ENCODE data around the gene C3orf38.
A peak's percentile ranks its signal among the peaks of the same experiment; 100 is the strongest.
"Not testable (repeated sequence)": the region's sequence is repeated elsewhere in the genome, so short reads cannot be mapped to it uniquely, and the experiment has no call there.

Gene C3orf38

DNA sequence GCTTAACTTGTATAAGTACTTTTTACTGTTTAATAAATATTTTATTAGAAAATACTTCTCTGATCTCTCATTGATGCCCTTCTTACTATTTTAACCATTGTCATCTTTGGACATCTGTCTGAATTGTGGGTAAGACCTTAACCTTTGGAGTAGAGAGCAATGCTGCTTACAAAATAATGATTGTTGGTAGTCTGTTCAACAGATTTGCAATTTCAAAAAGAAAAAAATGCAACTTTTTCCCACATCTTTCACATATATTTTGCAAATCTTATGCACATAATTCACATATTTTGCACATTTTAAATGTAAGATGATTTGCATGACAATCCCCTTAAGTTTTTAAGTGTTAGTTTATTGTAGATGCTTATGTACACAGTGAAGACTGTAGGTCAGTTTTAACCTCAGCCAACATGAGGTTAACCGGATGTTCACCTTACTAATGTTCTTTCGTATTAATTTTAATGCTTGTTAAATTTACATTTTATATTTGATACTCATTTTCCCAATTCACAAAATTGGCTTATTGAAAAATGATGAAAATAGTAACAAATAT is 16.7 kb downstream of the C3orf38 start:
- no peak for DNase-seq (ENCODE audit: low read depth)

DNA sequence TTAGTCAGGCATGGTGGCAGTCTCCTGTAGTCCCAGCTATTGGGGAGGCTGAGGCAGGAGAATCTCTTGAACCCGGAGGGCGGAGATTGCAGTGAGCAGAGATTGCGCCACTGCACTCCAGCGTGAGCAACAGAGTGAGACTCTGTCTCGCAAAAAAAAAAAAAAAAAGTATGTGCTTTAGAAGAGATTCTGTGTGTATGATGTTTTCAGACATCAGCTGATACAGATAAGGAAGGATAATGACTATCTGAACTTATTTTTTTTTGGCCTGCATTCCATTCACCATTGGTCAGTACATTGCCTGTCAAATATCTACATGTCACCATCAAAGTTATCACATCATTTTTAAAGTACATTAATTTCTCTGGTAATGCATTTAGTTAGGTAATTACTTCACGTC is 17.4 kb downstream of the C3orf38 start:
- no peak for DNase-seq (ENCODE audit: low read depth)

DNA sequence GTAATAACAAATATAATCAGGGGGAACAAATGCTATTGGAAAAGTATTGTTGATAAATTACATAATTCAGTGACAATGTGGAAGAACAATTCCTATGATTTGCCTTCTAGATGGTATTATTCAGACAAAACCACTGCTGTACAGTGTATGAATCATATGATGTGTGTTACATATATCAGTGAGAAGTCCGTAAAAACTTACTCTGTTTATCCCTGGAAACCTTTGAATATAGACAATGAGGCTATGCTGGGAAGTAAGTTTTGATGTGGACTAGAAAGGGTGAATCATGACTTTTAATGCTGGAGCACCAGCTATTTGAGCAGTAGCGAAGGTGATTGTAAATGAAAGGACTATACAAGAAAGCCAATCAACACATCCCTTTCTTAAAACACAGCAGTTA is 17.9 kb downstream of the C3orf38 start:
- DNase-seq (ENCODE audit: low read depth), result no peak

DNA sequence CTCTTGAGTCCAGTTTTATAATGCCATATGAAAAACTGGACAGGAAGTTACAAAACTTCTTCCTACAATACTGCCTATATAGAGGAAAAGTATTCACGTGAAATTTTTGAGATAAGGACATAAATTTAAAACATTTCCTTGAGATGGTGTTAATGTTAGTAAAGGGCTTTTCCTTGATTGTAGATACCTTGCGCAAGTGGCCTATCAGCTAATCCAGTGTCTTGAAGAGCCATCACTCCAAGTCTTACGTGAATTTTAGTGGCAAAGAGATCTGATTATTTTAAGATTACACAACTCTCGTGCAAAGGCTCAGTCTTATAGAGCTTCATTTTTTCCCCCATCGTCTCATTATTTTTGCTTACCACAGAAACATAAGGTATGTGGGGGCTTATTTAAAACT is 18.4 kb downstream of the C3orf38 start:
- DNase-seq (ENCODE audit: low read depth), result no peak

DNA sequence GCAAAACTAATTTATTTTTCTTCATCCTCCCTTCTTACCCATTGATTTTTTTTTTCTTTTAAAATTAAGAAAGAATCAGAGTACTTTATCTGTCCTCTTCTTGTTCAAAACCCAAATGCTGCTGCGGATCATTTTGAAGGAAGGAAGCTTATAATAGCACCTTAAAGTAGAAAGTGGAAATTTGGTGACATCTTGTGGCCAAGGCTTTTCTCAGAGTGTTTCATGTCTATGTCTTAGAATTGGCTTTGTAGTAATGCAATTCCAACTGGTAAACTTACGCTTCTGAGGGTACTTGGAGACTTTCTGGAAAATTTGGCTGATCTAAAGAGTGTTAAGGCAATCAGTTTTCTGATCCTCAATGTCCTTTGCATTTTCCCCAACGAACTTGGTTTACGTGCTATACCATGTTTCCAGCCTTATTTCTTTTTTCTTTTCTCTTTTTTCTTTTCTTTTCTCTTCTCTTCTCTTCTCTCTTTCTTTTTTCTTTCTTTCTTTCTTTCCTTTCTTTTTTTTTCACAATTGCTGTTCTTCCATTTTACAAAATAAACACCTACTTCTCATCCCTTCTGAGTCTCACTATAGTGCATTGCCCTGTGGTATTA is 30.7 kb downstream of the C3orf38 start:
- no peak for DNase-seq (ENCODE audit: low read depth)

DNA sequence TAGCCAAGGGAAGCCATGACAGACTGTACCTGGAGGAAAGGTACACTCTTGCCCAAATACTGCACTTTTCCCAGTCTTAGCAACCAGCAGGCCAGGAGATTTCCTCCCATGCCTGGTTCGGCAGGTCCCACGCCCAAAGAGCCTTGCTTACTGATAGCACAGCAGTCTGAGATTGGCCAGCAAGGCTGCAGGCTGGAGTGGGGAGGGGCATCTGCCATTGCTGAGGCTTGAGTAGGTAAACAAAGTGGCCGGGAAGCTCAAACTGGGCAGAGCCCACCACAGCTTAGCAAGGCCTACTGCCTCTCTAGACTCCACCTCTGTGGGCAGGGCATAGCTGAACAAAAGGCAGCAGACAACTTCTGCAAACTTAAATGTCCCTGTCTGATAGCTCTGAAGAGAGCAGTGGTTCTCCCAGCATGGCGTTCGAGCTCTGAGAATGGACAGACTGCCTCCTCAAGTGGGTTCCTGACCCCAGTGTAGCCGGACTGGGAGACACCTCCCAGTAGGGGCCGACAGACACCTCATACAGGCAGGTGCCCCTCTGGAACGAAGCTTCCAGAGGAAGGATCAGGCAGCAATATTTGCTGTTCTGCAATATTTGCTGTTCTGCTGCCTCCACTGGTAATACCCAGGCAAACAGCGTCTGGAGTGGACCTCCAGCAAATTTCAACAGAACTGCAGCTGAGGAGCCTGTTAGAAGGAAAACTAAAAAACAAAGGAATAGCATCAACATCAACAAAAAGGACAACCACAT is 32.6 kb downstream of the C3orf38 start:
- not testable (repeated sequence) for DNase-seq (ENCODE audit: low read depth)

DNA sequence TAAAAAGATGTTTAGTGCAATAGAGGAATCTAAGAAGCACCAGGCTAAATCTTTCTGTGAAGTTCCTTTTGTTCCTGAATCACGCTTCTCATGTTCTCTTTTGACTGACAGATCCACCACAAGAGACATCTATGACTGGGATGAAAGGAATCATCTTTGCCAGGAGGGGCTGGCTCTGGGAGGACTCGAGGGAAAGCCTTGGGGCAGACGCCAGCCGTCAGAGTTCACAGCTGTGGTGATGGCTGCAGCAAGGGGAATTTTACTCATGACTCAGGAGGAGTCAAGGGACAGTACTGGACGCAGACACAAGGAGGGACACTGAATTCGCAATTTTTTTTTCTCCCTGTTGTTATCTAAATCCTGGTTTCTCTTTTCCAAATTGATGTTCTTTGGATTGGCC is 38.7 kb downstream of the C3orf38 start:
- no peak for DNase-seq (ENCODE audit: low read depth)

DNA sequence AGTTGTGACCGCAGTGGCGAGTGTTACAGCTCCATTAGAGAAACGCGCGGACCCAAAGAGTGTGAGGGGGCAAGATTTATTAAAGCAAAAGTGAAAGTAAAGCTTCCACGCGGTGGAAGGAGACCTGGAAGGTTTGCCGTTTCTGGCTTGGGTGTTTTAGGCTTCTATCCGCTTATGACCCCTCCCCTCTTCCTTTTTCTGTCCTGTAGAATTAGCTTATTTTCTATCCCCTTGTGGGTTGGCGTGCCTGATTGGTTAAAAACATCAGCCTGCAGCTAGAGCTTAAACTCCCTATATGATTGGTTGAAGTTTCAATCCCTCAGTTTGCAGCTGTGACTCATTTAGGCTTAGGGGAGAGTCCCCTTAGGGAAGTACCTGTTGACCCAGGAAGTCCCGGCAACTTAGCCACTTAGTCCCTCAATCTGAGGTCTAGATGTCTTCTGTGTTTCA is 39.6 kb downstream of the C3orf38 start:
- no peak for DNase-seq (ENCODE audit: low read depth)

DNA sequence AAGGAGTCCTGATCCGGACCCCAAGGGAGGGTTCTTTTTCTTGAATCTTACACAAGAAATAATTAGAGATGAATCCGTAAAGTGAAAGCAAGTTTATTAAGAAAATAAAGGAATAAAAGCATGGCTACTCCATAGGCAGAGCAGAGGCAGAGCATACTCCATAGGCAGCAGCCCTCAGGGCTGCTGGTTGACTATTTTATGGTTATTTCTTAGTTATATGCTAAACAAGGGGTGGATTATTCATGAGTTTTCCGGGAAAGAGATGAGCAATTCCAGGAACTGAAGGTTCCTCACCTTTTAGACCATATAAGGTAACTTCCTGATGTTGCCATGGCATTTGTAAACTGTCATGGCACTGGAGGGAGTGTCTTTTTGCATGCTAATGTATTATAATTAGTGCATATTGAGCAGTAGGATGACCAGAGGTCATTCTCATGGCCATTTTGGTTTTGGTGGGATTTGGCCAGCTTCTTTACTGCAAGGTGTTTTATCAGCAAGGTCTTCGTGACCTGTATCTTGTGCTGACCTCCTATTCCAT is 42.2 kb downstream of the C3orf38 start:
- DNase-seq (ENCODE audit: low read depth), result no peak

DNA sequence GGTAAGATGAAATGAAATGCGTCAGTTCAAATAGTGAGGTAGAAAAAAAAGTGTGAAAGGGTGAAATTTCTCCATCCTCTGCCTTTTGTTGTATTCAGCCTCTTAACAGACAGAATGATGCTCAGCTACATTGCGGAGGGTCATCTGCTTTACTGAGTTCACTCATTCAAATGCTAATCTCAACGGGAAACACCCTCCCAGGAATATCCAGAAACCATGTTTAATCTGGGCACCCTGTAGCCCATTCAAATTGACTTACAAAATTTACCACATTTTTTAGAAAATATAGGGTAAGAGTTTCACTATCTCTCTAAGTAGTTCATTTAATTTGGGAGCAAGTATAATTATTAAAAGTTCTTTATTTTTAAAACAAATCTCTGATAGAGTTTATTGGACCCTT is 42.9 kb downstream of the C3orf38 start:
- no peak for DNase-seq (ENCODE audit: low read depth)

DNA sequence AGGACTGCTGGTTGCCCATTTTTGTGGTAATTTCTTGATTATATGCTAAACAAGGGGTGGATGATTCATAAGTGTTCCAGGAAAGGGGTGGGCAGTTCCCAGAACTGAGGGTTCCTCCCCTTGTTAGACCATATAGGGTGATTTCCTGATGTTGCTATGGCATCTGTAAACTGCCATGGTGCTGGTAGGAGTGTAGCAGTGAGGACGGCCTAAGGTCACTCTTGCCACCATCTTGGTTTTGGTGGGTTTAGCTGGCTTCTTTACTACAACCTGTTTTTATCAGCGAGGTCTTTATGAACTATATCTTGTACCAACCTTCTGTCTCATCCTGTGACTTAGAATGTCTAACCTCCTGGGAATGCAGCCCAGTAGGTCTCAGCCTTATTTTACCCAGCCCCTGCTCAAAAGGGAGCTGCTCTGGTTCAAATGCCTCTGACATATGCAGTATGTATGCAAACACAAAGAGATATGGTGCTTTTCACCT is 46.2 kb downstream of the C3orf38 start:
- peak; percentile 30 for DNase-seq (ENCODE audit: low read depth)

DNA sequence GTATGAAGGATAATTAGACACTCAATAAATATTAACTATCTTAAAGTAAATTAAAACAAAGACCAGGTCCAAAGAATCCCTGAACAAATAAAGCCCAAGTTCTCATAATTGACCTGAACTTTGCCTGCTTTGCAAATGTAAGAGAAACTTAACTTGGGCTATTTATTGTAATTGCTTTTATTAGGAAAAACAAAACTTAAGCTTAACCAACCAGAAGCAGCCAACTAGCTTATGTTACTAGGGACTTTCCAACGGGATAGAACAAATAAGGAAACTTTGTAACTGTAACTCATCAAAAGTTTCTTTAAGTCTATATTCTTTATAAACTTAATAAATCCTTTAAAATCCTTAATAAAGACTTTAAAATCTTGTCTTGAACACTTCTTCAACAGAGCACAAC is 48.4 kb downstream of the C3orf38 start:
- DNase-seq (ENCODE audit: low read depth), result no peak

DNA sequence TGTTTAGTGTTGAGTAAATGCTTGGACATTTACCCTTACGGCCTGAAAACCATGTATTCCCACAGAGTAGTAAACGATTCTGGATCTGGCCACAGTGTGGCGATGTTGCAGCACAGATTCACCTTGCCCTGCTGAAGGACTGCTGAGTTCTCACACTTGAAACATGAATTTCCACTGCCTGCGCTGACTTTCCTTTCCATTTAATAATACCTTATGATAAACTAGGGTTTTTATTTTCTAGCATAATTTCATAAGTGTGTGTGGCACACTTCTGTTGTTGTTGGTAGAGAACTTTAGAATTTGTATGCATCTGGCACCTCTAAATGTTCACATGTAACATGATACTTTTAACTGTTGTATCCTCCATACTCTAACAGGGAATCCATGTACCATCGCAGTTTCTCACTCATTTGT is 53.9 kb downstream of the C3orf38 start:
- peak; percentile 41 for DNase-seq (ENCODE audit: low read depth)
